Measurements from ENCODE around the gene GRAMD4.

The GRAMD4 gene

GRCh38 chr22:46673205-46673604, 53.0 kb downstream of the GRAMD4 start:
- no peak for DNase-seq (ENCODE audit: low spot score)

GRCh38 chr22:46673662-46674236, 53.6 kb downstream of the GRAMD4 start:
- DNase-seq (ENCODE audit: low spot score) = no peak

- DNase-seq (ENCODE audit: low spot score) = no peak
These were observed 54.2 kb downstream of the GRAMD4 start for GRCh38 chr22:46674367-46674781.

- no peak for DNase-seq (ENCODE audit: low spot score)
These were observed 54.7 kb downstream of the GRAMD4 start for GRCh38 chr22:46674906-46675305.

- no peak for DNase-seq (ENCODE audit: low spot score)
These were observed 55.3 kb downstream of the GRAMD4 start for GRCh38 chr22:46675479-46675878.

GRCh38 chr22:46675938-46676337, 55.8 kb downstream of the GRAMD4 start:
- DNase-seq (ENCODE audit: low spot score) = no peak

GRCh38 chr22:46676479-46676878, 56.3 kb downstream of the GRAMD4 start:
- no peak for DNase-seq (ENCODE audit: low spot score)

- no peak for DNase-seq (ENCODE audit: low spot score)
These were observed 56.7 kb downstream of the GRAMD4 start for GRCh38 chr22:46676881-46677280.

GRCh38 chr22:46677323-46678002, 57.3 kb downstream of the GRAMD4 start:
- DNase-seq (ENCODE audit: low spot score) = no peak

- no peak for DNase-seq (ENCODE audit: low spot score)
These were observed 57.9 kb downstream of the GRAMD4 start for GRCh38 chr22:46678003-46678657.

GRCh38 chr22:46678785-46679700, 58.9 kb downstream of the GRAMD4 start:
- no peak for DNase-seq (ENCODE audit: low spot score)

GRCh38 chr22:46679706-46680269, 59.6 kb downstream of the GRAMD4 start:
- DNase-seq (ENCODE audit: low spot score) = no peak

GRCh38 chr22:46681010-46681409, 60.8 kb downstream of the GRAMD4 start:
- DNase-seq (ENCODE audit: low spot score) = no peak

GRCh38 chr22:46682011-46682731, 62.0 kb downstream of the GRAMD4 start:
- DNase-seq (ENCODE audit: low spot score) = no peak

GRCh38 chr22:46684706-46685105, 64.5 kb downstream of the GRAMD4 start:
- no peak for DNase-seq (ENCODE audit: low spot score)

GRCh38 chr22:46686221-46687047, 66.2 kb downstream of the GRAMD4 start:
- no peak for DNase-seq (ENCODE audit: low spot score)

GRCh38 chr22:46687048-46687444, 66.9 kb downstream of the GRAMD4 start:
- no peak for DNase-seq (ENCODE audit: low spot score)

- no peak for DNase-seq (ENCODE audit: low spot score)
These were observed 67.3 kb downstream of the GRAMD4 start for GRCh38 chr22:46687460-46687859.

- no peak for DNase-seq (ENCODE audit: low spot score)
These were observed 68.8 kb downstream of the GRAMD4 start for GRCh38 chr22:46688949-46689348.

GRCh38 chr22:46690146-46690545, 70.0 kb downstream of the GRAMD4 start:
- DNase-seq (ENCODE audit: low spot score) = no peak

All from hematopoietic multipotent progenitor cell treated with erythropoietin and hydrocortisone succinate and interleukin-3 and kit ligand, for 15 days (in vitro differentiated cells).